DOHH2 (cell line): ENCODE data around the gene MMP15.

Experiments
- EZH2phosphoT487 ChIP-seq: fragments of 200-600 bp; sonication (generic); IDR thresholded peaks from 2 replicates; pipeline ENCODE4 v1.6.1; 2017; ENCODE audit warnings: borderline replicate concordance, mild to moderate bottlenecking, antibody characterized with exemption, low read length, moderate library complexity, mixed read lengths
- TF ChIP-seq, protein P1 (sequence below): fragments of 200-600 bp; sonication (generic); IDR thresholded peaks from one replicate; pipeline ENCODE4 v1.5.1; 2014; ENCODE audit warnings: antibody characterized with exemption, mild to moderate bottlenecking, low read depth, low read length; ENCODE audit not compliant: poor library complexity, severe bottlenecking

DNA sequence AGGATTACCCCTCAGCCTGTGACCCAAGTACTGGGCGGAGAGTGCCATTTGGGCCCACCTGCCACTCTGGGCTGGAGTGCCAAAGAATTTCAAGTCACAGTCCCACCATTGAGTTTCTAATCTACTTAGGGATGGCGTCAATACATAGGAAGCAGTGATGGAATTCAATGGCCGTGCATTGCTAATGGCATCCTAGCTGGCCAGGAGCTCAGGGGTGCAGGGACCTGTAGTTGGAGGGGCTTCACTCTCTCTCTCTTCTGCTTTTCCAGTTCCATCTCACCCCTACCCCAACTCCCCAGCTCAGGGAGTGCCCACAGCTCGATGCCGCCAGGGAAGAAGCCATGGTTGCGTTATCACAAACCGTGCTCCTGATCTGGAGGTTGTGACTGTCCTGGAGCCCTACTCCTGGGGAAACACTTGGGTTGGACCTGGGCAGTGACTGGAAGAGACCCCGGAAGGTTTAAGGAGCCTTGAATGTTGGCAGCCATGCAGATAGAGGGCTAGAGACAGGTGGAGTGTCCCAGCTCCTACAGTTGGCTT is 2.4 kb downstream of the MMP15 start:
- TF ChIP-seq, protein P1, sequence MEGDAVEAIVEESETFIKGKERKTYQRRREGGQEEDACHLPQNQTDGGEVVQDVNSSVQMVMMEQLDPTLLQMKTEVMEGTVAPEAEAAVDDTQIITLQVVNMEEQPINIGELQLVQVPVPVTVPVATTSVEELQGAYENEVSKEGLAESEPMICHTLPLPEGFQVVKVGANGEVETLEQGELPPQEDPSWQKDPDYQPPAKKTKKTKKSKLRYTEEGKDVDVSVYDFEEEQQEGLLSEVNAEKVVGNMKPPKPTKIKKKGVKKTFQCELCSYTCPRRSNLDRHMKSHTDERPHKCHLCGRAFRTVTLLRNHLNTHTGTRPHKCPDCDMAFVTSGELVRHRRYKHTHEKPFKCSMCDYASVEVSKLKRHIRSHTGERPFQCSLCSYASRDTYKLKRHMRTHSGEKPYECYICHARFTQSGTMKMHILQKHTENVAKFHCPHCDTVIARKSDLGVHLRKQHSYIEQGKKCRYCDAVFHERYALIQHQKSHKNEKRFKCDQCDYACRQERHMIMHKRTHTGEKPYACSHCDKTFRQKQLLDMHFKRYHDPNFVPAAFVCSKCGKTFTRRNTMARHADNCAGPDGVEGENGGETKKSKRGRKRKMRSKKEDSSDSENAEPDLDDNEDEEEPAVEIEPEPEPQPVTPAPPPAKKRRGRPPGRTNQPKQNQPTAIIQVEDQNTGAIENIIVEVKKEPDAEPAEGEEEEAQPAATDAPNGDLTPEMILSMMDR: no peak
- TF ChIP-seq EZH2phosphoT487: no peak
